Measurements from ENCODE around the gene CFAP251.

The CFAP251 gene

DNA sequence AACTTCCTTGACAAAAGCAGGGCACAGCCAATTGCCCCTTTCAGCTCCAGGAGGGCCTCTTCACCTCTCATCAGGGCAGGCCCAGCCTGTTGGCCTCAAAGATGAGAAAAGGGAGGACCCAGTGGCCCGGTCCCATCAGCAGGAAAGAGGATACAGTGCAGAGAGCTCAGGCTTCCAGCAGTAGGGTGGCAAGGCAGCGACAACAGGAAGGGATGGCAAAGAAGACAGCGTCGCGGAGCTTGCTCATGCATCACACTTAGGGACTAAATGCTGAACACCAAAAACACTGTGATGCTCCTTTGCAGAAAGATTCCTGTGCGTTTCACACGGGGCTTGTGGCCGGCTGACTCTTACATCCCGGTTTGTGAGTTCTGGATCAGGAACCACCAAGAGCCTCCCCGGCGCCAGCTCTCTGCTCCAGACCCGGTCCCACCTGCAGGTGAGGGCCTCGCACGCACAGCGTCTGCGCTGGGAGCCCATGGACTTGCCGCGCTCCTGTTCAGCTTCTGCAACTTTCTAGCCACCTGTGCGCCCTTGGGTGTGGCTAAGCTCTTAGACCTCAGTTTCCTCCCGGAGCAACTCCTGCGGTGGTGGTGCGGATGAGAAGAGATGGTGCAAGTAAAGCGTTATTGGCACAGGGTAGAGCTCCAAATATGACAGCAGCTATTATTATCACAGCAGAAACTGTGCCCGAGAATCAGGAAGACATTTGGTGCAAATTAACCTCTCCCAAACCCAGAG is 88.0 kb downstream of the CFAP251 start:
- no peak for DNase-seq

GRCh38 chr12:122009741-122010140 is 91.3 kb downstream of the CFAP251 start:
- no peak for DNase-seq

DNA sequence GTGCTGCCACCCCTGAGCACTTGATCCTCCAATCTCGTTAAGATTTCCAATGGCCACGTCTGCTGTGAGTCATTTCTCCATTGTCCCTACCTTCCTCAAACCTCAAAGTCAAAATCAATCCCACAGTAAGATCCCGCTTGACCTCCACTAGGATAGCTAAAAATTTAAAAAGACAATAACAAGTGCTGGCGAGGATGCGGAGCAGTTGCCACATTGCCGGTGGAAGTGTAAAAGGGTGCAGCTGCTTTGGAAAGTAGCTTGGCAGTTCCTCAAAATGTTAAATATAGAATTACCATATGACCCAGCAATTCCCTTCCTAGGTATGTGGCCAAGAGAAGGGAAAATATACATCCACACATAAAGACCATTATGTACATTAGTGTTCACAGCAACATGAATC is 93.8 kb downstream of the CFAP251 start:
- no peak for DNase-seq

GRCh38 chr12:122013136-122013535 is 94.7 kb downstream of the CFAP251 start:
- DNase-seq, result no peak

- DNase-seq, result no peak
These were observed 95.6 kb downstream of the CFAP251 start for GRCh38 chr12:122013791-122014590.

DNA sequence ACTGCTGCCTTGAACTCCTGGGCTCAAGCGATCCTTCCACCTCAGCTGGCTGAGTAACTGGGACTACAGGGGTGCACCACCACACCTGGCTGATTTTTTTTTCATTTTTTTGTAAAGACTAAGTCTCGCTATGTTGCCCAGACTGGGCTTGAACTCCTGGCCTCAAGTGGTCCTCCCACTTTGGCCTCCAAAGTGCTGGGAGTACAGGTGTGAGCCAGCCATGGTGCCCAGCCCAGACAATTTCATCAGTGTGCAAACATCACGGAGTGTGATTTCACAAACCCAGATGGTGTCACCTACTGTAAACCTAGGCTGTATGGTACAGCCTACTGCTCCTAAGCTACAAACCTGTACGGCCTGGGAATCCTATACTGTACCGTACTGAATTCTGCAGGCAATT is 96.4 kb downstream of the CFAP251 start:
- no peak for DNase-seq

DNA sequence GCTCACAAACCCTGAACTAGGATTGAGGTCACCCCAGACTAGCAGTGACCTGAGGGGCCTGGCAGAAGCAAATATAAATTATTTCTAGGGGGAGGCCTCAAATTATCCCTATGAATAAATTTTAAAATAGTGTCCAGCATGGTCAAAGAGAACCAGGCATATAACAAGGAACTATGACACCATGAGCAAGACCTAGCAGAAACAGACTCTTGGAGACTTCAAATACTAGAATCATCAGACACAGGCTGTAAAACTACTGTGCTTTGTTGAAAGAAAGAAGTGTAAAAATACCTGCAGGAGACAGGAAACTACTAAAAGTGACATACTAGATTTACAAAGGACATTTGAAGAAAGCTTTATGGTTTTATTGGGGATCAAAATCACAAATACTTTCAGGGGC is 100.1 kb downstream of the CFAP251 start:
- DNase-seq, result no peak

- DNase-seq, result no peak
These were observed 100.5 kb downstream of the CFAP251 start for GRCh38 chr12:122018937-122019336.

DNA sequence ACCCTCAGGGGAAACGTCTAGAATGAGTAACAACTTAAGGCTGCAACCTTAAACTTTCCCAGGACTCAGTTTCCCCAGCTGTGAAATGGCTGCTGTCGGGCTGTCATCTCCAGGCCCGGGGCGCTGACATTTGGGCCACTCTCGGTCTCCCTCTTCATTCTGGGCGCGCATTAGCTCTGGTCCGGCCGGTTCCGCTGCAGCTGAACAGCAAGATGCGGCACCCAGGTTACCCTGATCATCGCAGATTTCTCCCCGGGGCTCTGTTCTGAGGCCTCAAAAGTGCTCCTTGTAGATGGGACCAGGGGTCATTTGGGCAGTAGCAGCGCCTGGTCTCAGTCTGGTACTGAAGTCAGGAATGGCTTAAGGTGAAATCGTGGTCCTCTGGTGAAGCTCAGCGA is 102.4 kb downstream of the CFAP251 start:
- DNase-seq, result no peak

GRCh38 chr12:122021193-122021821 is 102.9 kb downstream of the CFAP251 start:
- no peak for DNase-seq

DNA sequence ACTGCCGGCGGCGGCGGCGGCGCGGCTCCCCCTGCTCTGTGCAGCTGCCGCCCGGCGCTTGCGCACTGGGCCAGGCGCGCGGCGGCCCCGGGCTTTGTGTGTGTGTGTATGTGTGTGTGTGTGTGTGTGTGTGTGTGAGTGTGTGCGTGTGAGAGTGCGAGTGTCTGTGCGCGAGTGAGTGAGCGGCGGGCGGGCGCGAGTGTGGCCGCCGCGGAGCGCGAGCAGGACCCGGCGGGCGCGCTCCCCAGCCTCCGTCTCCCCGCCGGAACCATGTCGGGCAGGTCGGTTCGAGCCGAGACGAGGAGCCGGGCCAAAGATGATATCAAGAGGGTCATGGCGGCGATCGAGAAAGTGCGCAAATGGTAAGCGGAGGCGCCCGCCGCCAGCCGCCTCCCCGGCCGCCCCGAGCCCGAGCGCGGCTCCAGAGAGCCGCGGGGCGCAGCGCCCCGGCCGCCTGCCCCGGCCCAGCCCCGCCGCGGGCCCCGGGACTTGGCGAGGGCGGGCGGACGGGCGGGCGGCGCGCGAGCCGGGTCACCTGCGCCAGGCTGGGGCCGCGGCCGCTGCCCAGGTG is 103.5 kb downstream of the CFAP251 start, which contains the start of gene BCL7A:
BCL7A (plus strand) TSS at position 63 of the 571 bp plus-strand sequence; CDS start at position 271, 208 bp downstream.
- peak; percentile 19 for DNase-seq

- no peak for DNase-seq
These were observed 104.3 kb downstream of the CFAP251 start for GRCh38 chr12:122022393-122023338.

GRCh38 chr12:122023339-122024131 is 105.1 kb downstream of the CFAP251 start:
- DNase-seq, result peak; percentile 41

GRCh38 chr12:122024132-122024785 is 105.9 kb downstream of the CFAP251 start:
- no peak for DNase-seq

DNA sequence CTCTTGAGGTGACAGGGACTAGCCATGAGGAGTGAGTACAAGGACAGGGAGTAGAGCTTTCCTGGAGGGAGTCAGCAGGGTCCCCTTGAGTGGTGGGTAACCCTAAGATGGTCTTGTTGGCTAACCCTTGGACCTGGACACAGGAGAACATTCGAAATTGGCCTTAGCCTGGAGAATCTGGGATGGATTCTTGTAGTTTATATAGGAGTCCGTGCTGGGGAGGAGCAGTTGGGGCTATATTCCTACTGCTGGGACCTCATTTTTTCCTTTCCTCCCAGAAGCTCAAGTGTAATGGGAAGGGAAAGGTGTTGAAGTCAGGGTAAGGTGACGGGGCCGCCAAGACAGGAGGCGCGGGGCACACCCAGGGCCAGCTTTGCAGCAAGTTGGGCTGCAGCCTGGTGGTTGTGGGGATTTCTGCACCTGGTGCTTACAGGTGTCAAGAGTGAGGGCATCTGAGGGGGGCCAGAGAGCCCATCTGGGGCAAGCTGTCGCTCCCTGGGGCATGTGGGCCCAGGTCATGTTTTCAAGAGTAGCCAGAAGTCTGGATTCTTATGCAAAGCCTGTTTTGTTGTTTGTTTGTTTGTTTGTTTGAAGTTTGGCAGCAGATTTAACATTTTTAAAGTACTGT is 108.4 kb downstream of the CFAP251 start:
- no peak for DNase-seq

GRCh38 chr12:122028165-122028904 is 109.9 kb downstream of the CFAP251 start:
- DNase-seq, result peak; percentile 56

- DNase-seq, result no peak
These were observed 110.6 kb downstream of the CFAP251 start for GRCh38 chr12:122028905-122029560.

GRCh38 chr12:122029620-122030423 is 111.4 kb downstream of the CFAP251 start:
- no peak for DNase-seq

Data from NCI-H446 treated with DMSO at 0.1 percent for 48 hours (cell line).